Neutrophil (primary cell): ENCODE results near the gene ANTXR1.

Experiments
- H3K27ac ChIP-seq: fragments of 200-600 bp; sonication (generic); 2 replicates; pipeline ENCODE4 v1.5.1; 2016; ENCODE audit warnings: mild to moderate bottlenecking, moderate library complexity
- H3K27me3 ChIP-seq: fragments of 200-600 bp; sonication (generic); 2 replicates; pipeline ENCODE4 v1.6.0; 2016; ENCODE audit warnings: mild to moderate bottlenecking
- H3K36me3 ChIP-seq: fragments of 200-600 bp; sonication (generic); 2 replicates; pipeline ENCODE4 v1.5.1; 2017
- H3K4me1 ChIP-seq, 2 experiments: fragments of 200-600 bp in 1 of 2; sonication (generic) in 1 of 2; 1 replicate in 1 of 2; 2 replicates in 1 of 2; pipeline versions ENCODE4 v1.5.1 to v1.6.1; 2013 to 2016; ENCODE audit warnings: low read depth in 1 of 2, low read length in 1 of 2, mild to moderate bottlenecking in 1 of 2, moderate library complexity in 1 of 2; ENCODE audit not compliant: control insufficient read depth in 1 of 2, insufficient read depth in 1 of 2
- H3K4me3 ChIP-seq, 2 experiments: fragments of 200-600 bp in 1 of 2; sonication (generic) in 1 of 2; 1 replicate in 1 of 2; 2 replicates in 1 of 2; pipeline ENCODE4 v1.5.1; 2013 to 2016; ENCODE audit warnings: low read depth in 1 of 2, low read length in 1 of 2, mild to moderate bottlenecking in 1 of 2, moderate library complexity in 1 of 2
- H3K9me3 ChIP-seq: fragments of 200-600 bp; sonication (generic); 2 replicates; pipeline ENCODE4 v1.5.1; 2016
- TF ChIP-seq, protein P1 (sequence below): fragments of 200-600 bp; sonication (generic); IDR thresholded peaks from 2 replicates; pipeline ENCODE4 v1.5.1; 2016; ENCODE audit warnings: antibody characterized with exemption

Gene ANTXR1

GRCh38 chr2:69013840-69014821 lies 1.2 kb downstream of the ANTXR1 start:
- peaks cover 13 to 15% of the 10 kb centered on the region in 2 experiments for H3K4me1 ChIP-seq
- no peaks in the 10 kb centered on the region for H3K9me3 ChIP-seq
- TF ChIP-seq, protein P1, sequence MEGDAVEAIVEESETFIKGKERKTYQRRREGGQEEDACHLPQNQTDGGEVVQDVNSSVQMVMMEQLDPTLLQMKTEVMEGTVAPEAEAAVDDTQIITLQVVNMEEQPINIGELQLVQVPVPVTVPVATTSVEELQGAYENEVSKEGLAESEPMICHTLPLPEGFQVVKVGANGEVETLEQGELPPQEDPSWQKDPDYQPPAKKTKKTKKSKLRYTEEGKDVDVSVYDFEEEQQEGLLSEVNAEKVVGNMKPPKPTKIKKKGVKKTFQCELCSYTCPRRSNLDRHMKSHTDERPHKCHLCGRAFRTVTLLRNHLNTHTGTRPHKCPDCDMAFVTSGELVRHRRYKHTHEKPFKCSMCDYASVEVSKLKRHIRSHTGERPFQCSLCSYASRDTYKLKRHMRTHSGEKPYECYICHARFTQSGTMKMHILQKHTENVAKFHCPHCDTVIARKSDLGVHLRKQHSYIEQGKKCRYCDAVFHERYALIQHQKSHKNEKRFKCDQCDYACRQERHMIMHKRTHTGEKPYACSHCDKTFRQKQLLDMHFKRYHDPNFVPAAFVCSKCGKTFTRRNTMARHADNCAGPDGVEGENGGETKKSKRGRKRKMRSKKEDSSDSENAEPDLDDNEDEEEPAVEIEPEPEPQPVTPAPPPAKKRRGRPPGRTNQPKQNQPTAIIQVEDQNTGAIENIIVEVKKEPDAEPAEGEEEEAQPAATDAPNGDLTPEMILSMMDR = no peak
- peak overlapping the region in 1 of 2 experiments; percentile 44 for H3K4me3 ChIP-seq
- H3K27ac ChIP-seq = no peak overlapping the region
- H3K36me3 ChIP-seq = no peaks in the 10 kb centered on the region
- peaks cover 91% of the 10 kb centered on the region for H3K27me3 ChIP-seq

GRCh38 chr2:69017080-69017479 lies 4.1 kb downstream of the ANTXR1 start:
- TF ChIP-seq, protein P1 = no peak
- peaks cover 13 to 15% of the 10 kb centered on the region in 2 experiments for H3K4me1 ChIP-seq
- no peak overlapping the region for H3K27ac ChIP-seq
- H3K27me3 ChIP-seq = peaks cover 98% of the 10 kb centered on the region
- H3K4me3 ChIP-seq = no peak overlapping the region
- no peaks in the 10 kb centered on the region for H3K9me3 ChIP-seq
- H3K36me3 ChIP-seq = no peaks in the 10 kb centered on the region

GRCh38 chr2:69017835-69018234 lies 4.9 kb downstream of the ANTXR1 start:
- H3K4me1 ChIP-seq = peaks cover 9 to 11% of the 10 kb centered on the region in 2 experiments
- TF ChIP-seq, protein P1 = no peak
- H3K4me3 ChIP-seq = no peak overlapping the region
- H3K36me3 ChIP-seq = no peaks in the 10 kb centered on the region
- H3K27ac ChIP-seq = no peak overlapping the region
- no peaks in the 10 kb centered on the region for H3K9me3 ChIP-seq
- H3K27me3 ChIP-seq = peaks cover 96% of the 10 kb centered on the region

DNA sequence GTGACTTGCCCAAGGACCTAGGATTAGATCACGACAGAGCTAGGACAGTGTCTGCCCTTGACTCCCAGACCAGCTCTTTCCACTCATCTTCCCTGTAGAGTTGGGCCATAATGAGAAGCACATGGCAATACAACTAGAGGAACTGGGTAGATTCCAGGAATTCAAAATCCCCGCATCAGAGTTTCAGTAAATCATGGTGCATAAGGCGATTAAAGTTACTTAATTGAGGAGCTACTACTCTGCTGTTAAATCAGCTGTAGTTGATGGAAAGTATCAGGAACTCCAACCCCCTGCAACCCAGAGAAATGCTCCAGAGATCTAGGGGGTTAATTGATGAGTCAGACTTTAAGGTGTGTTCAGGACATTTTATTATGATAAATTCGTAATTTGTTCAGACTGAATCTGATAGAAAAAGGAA lies 5.7 kb downstream of the ANTXR1 start:
- TF ChIP-seq, protein P1 = no peak
- Histone ChIP-seq H3K36me3 (no peaks in the 10 kb centered on the region), H3K4me1 (peaks cover under 1 to 3% of the 10 kb centered on the region in 2 experiments), H3K9me3 (no peaks in the 10 kb centered on the region), H3K4me3 (no peak overlapping the region), H3K27me3 (peaks cover 95% of the 10 kb centered on the region), H3K27ac (no peak overlapping the region)

DNA sequence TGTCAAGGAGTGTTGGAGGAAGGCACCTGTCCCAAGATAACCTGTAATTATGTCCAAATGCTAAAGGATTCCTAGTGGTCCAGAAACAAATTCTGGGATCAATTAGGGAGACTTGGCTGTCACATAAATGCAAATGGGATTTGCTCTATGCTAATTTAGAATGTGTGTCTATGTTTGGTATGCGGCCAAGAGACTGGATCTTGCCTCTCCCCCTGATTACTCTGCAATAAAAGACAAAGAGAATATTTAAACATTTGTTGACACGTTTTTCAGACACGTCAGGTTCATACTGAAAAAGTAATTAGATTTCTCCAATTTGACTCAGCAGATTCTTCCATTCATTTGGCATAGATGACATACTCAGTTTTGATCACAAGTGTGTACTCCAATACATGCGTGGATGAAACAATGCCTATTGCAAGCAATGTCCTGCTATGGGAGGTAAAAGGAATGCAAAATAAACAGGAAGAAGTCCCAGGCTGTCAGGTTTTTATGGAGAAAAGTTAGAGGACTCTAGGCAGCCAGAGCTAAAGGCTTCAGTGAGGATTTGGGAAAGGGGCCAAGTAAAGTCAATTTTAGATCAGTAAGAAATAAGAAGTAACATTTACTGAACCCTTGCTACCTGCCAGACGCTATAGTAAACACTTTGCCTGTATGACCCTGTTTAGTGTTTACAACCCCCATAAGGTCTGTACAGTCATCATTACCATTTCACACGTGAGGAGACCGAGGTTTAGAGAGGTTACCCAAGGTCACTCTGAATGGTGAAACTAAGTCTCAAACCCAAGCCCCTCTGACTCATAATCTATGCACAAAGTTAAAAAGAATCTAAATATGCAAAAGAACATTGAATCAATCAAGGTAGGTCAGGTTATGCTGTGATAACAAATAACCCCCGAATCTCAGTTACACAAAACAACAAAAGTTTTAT lies 7.8 kb downstream of the ANTXR1 start:
- Histone ChIP-seq H3K27ac (no peak overlapping the region), H3K4me3 (no peak overlapping the region), H3K27me3 (peaks cover 90% of the 10 kb centered on the region), H3K9me3 (no peaks in the 10 kb centered on the region), H3K36me3 (no peaks in the 10 kb centered on the region), H3K4me1 (no peaks in the 10 kb centered on the region)
- TF ChIP-seq, protein P1 = no peak
